ENCODE measurements around the gene APBB2.
"Not testable (repeated sequence)": the region's sequence is repeated elsewhere in the genome, so short reads cannot be mapped to it uniquely, and the experiment has no call there.

APBB2 gene

DNA sequence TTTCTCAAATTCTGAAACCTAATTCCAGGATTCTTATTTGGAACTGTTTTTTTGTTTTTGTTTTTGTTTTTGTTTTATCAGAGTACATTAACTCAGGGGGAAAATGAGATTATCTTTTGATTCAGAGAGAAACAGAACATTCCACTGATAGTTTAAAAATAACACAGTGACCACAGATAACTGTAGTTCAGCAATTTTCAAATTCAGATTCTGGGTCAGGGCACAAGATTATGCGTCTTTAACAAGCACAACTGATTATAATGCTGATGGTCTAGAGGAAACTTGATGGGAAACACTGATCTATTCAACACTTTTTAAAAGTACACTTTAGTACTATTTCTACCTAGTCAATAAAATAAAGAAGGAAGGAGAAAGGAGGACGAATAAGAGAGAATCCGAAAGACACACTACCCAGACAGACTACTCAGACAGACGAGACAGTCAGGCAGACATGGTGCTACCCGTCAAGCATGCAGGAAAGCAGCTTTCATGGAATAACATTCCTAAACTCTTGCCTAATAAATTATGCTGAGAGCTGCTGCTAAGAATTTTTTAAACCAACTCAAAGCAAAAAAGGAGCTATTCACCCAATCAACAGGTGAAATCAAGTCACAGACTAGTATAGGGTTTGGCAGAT lies 59.0 kb downstream of the APBB2 start:
- DNase-seq: no peak

DNA sequence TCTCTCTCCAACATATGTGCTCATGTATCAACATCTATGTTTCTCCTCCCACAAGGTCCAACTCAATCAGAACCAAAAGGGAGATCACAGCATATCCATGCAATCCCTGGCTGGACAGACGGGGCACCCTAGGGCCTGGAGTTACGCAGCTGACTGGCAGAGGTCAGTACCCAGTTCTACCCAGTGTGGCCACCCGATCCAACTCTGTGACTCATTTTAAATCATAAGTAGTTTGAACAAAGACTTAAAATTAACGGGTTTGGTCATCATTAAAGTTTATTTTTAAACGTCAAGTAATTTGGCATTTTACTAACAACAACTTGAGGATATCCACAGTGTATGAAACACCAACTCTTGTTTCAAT lies 59.5 kb downstream of the APBB2 start:
- no peak for DNase-seq

DNA sequence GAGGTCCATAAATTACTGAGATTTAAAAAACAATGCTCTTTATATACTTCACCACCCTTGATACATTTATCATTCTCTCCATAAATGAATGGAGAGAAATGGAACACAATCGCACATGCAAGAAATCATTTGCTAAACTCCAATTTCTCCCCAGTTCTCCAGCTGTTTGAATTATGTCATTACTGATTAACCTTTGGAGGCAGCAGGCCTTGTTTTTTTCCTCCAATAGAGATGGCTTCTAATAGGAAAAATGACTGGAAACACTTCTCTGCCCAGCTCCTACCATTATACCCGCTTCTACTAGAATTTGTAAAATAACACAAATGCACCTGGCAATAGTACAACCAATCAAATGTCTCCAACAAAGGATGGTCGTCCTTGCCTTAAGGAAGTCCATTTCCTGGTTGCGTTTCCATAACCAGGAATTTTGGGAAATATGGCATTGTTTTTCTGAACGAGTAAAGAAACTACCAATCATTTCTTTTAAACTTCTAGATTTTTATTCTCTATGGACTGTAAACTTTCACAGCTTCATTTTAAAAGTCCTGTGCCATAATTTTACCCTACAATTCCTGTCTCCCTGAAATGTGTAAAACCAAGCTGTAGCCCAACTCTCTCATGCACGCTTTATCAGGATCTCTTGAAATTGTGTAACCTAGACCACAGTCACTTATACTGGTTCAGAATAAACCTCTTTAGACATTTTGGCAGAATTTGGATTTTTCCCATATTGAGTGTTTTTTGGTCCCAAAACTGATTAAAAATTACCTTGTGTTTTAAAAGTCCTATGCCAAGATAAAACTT lies 60.1 kb downstream of the APBB2 start:
- no peak for DNase-seq

DNA sequence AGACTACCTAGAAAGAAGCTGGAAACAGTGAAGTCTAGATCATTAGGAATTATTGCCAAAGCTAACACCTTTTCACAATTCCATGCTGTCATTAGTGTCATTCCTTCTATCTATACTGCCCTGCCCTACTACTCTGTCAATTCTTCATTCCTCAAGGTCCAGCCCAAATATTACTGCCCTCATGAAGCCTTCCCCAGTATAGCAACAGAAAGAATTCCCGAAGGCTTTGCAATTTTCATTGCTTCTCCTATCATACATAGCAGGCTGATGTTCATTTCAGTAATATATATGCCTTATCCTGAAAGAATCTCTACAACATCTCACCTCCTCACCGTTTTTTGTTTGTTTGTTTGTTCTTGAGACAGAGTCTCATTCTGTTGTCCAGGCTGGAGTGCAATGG lies 63.9 kb downstream of the APBB2 start:
- no peak for DNase-seq

DNA sequence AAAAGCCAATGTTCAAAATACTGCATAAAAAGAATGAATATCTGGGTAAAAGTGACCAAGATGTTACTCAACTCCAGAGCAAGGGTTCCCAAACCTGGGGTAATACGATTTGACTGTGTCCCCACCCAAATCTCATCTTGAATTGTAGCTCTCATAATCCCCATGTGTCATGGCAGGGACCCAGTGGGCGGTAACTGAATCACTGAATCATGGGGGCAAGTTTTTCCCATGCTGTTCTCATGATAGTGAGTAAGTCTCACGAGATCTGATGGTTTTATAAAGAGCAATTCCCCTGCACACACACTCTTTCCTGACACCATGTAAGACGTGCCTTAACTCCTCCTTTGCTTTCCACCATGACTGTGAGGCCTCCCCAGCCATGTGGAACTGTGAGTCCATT lies 64.8 kb downstream of the APBB2 start:
- DNase-seq: not testable (repeated sequence)

DNA sequence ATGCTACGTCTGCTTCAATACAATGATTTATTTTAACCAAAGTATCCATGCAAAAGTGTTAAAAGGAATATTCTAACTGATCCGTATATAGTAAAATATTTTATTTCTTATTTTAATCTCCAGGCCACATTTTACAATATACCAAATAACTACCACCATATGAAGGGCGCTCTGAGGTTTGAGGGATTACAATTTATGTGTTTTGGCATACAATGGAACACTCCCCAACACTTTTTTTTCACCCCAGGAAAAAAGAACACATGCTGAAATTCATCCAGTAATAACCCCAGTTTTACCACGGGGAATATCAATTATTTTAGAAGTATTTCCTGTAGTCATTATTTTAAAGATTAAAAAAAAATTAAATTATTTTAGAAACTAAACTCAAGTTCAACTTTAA lies 65.4 kb downstream of the APBB2 start:
- no peak for DNase-seq

DNA sequence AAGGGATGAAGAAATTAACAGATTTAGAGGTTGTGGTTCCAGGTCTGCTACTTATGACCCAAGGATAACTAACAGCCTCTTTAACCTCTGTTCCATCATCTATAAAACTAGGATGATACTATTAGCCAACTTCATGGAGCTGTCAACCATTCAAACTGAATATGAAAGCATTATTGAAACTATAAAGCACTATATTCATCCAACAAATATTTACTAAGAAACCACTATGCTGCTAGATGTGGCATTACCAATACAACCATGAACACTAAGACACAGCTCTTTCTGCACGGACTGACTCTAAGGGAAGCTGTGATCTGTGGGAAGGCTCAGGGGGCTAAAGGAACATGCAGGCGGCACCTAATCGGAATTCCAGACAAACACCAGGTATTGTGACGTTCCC lies 66.0 kb downstream of the APBB2 start:
- DNase-seq: no peak

DNA sequence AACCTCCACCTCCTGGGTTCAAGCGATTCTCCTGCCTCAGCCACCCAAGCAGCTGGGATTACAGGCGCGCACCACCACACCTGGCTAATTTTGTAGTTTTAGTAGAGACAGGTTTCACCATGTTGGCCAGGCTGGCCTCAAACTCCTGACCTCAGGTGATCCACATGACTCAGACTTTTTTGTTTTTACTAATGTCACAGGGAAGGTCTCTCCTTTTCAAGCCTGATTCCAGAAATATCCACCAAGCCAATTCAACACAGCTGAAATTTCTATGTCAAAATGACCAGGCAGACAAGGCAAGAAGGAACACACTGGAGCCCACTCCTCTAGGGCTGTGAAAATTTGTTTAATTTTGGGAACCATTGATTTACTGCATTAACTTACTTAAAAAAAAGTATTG lies 66.8 kb downstream of the APBB2 start:
- DNase-seq: not testable (repeated sequence)

DNA sequence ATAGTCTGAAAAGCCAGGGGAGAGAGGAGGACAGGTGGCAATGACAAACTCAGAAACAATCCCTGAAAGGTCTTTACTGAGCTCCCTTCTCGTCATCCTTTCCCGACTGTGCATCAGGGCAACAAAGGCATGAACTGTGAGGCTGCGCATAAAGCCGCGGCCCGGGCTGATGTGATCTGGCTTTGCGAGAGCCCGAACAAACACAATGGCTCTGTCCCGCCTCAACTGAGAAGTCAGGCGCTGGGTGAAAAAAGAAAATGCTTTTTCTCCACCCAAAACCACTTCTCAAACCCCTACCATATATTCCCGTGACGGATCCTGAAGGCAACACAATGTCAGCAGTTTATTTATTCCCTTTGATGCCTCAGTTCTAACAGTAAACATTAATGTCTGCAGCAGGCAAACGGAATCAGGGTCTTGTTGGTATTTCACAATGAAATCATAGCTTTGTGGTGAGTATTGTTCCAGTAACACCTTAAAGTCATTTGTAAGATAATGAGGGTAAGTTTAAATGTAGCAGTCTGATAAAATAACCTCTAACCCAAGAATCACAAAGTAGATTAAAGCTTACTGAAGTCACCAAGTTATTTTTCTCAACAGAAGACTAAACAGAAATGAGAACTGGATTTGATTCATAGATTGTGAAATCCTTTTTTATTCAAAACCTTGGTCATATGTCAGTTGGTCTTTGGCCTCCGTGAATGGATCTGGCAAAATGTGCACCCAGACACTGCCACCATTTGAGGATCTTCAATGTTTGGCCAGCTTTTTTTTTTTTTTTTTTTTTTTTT lies 67.4 kb downstream of the APBB2 start:
- DNase-seq: no peak

DNA sequence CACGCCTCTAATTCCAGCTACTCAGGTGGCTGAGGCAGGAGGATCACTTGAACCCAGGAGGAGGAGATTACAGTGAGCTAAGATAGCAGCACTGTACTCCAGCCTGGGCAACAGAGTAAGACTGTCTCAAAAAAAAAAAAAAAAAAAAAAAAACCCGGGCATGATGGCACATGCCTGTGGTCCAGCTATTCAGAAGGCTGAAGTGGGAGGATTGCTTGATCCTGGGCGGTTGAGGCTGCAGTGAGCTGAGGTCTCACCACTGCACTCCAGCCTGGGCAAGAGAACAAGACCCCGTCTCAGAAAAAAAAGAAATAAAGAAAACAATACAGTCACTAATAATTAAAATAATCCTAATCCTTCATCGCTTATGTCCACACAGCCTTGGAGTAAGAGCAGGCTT lies 68.1 kb downstream of the APBB2 start:
- no peak for DNase-seq

DNA sequence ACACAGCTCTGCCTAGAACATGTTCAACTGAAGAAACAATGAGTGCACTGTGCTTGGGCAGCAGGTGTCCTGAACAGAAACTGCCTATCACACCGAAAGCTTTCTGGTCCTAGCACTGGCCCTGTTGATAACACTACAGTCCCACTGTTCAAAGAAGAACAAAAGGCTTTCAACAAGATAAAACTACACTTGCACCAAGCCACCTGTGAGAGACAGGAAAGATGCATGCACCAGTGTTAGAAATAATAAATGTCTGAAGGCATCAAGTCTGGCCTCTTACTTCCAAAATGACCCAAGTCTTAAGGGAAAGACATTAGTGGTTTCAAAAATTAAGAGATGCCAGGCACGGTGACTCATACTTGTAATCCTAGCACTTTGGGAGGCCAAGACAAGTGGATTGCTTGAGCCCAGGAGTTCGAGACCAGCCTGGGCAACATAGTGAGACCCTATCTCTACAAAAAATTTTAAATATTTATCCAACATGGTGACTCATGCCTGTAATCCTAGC lies 68.7 kb downstream of the APBB2 start:
- no peak for DNase-seq

DNA sequence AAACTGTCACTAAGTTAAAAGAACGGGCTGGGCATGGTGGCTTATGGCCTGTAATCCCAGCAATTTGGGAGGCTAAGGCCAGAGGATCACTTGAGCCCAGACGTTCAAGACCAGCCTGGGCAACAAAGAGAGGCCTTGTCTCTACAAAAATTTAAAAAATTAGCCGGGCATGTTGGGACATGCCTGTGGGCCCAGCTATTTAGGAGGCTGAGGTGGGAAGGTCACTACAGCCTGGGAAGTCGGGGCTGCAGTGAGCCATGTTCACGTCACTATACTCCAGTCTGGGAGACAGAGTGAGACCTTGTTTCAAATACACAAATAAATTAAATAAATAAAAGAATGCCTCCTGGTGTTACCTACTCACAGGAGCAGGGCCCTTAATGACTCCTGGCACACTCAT lies 69.5 kb downstream of the APBB2 start:
- DNase-seq: no peak

DNA sequence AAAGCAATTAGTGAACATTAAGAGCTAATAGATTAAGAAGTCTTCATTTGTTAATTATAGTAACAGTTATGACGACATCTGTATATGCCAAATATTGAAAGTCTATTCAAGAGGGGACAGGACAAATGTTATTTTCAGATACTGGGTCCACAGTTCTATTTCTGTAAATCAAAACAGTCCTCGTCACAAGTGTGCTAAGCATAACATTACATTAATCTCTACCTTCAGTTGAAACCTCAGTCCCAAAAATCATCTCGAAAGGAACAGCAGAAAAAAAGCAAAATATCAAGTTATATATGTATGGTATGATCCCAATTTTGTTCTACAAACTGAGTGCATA lies 70.3 kb downstream of the APBB2 start:
- no peak for DNase-seq

DNA sequence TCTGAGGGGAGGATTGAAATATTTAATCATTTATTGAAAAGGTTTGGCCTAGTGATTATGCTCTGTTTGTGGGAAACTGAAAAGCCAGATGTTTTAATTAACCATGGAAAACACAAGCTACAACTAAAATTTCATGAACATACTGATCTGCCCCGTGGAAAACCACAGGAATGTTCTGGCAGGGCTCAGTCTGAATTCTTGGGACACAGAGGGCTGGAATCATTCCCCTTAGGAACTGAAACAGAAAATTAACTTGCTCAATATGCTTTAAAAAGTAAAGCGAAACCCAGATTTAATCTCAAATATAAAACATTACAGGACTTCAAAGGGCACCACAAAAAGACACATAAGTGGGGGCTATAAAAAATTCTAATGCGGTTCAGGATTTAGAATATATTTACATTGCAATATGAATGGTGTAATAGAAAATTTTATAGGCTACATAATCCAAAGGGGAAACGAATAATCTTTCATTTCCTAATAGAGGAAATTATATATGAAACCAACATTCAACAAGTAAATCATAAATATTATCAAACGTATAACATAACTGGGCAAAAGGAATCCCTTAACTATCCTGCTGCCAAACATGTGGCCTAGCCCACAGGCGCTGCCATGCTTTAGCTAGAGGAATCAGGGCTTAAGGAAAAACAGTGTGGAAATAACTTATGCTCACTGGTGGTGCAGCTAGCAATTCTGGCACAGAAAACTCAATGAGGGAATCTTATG lies 70.9 kb downstream of the APBB2 start:
- DNase-seq: no peak

DNA sequence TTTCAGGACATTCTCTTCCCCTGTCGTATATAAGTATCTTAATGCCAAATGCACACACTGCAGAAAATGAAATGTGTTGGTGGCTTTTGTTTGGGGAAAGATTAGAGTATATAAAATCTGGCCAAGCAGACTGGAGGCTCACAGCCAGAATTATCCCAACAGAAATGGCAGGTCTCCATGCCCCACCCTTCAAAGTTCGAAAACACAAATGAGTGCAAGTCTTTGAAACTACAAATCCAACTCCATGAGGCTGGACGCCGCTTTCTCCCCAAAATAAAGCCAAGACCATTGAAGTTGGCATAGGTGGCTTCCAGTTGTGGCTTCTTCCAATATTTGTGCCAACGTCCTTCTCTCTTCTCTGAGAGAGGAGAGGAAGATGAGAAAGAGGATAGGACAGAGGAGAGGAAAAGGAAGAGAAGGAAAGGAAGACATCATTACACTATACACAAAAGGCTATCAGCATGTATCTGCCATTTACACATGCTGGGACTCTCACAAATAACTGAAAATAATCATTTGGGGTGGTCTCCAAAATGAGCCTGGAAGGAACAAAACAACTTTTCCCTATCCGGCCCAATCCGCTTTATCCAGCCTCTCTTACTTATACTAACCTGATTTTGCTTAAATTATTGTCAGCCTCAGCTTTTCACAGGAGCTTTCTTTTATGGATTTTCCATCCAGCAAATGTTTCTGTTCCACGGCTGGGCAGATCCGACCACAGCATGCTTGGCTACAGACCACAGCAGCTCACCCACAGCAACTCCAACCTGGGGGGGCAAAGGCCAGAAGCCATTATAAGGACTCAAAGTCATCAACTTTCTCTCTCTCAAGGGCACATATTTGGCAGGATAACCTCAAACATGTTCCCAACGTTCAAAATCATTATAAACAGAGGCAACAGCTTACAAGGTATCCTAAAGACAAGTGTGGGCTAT lies 71.7 kb downstream of the APBB2 start:
- no peak for DNase-seq

DNA sequence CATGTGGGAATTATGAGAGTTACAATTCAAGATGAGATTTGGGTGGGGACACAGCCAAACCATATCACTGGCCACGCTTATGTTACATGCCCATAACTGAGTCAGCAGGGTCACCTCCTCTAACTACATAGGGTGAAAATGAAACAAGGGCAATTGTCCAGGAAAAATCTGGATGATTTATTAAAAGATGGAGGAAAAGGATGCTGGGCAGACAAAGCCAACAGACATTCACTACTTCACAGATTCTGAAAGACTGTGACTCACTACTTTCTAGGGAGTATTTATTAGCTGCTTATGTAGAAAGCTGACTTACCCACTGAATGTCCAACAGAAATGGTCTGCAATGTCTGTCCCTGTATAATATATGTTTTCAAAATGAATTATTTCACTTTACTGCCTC lies 72.4 kb downstream of the APBB2 start:
- no peak for DNase-seq

DNA sequence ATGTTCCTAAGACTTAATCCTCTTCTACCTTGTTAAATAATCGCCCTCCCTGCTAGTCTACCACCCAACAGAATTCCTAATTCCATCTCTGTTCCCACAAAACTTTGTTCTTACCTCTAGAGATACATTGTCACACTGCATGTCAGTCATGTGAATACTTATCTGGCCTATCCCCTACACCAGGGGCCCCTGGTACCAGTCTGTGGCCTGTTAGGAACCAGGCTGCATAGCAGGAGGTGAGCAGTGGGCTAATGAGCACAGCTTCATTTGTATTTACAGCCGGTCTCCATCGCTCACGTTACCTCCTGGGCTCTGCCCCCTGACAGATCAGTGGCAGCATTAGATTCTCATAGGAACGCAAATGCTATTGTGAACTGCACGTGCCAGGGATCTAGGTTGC lies 73.9 kb downstream of the APBB2 start:
- no peak for DNase-seq

DNA sequence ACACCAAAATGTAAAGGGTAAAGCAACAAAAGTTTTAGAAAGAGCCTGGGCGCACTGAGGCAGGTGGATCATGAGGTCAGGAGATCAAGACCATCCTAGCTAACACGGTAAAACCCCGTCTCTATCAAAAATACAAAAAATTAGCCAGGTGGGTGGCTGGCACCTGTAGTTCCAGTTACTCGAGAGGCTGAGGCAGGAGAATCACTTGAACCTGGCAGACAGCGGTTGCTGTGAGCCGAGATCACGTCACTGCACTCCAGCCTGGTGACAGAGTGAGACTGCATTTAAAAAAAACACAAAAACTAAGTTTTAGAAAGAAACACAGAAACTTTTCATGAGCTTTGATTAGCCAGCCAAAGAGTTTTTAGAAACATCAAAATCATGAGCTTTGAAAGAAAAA lies 76.5 kb downstream of the APBB2 start:
- no peak for DNase-seq

DNA sequence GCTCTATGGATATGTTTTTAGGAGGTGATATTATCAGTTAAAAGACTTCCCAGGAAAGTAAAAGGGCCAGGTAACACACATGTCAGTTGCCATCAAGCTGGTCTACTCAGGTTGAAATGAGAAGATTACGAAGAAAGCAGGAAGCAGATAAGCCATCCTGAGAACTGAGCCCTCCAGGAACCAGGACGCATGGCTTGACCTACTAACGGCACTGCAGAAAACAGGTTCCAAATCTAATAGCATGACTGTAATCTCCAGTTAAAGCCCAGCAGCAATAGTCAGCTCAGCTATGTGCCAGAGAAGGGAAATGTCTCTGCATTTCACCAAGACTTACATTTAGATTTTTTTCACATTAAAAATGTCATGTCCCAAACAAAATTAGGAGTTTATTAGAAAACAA lies 77.9 kb downstream of the APBB2 start:
- DNase-seq: no peak

DNA sequence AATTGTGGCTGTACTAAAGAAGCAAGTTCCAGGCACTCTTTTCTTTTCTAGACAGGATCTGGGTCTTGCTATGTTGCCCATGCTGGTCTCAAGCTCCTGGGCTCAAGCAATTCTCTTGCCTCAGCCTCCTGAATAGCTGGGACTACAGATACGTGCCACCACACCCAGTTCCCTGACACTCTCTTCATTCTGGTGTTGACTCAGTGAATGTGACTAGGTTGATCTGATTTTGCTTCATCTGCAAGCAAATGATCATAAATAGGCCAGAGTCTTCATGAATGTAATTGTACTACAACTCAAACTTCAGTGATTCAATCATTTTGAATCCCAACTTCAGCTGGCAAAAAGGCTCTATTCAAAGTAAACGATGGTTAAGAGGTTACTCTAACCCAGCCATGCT lies 78.5 kb downstream of the APBB2 start:
- DNase-seq: no peak

DNA sequence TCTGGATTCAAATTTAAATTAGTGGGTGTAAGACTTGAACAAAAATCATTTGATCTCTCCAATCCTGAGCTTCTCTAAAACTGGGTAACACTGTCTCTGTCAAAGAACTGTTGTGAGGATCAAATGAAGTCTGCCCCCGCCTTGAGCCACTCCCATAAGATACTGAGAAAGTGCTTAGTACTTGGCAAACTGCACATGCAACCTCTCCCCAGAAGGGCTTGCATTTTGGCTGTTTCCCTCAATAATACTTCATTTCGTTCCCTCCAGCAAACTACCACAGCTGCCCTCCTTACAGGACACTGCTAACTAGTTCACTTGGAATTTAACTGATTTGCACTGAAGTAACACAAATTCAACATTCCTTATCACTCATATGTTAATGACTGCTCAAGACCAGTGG lies 79.8 kb downstream of the APBB2 start:
- no peak for DNase-seq

DNA sequence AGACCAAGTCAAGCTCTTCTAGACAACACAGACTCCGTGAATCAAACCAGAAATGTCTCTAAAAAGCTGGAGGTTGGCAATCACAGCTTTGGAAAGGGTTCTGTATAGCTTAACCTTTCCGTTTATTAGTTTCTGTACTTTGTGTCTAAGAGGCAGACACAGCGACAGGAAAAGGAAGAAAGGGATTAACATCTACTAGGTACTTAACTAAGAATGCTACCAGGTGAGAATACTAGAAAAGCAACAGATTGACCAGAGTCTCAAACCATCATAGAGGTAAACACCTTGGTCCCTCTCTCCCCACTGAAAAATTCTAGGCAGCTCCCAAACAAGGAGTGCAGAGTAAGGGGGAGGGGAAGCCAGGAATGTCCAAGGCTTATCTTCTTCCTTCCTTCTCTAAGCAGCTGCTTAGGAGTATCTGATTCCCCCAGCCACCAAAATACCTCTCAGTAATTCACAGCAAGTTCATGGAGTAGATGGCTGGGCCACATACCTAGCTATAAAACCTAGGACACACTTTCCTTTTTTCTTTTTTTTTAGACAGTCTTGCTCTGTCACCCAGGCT lies 80.8 kb downstream of the APBB2 start:
- no peak for DNase-seq
